H1 (cell line): ENCODE results near the gene OPN5. TPM values are rescaled to one million over a fixed set of nuclear protein-coding genes. Genes with fewer than 3 reads are reported as not detected.

Source experiments
- CTCF ChIA-PET: fragments of 300-600 bp; sonication (Branson Sonifier 250); formaldehyde crosslinking; loops from one replicate; lab custom pipeline; 2021; ENCODE audit not compliant: partially characterized antibody; lab: Charles Lee
- POLR2A ChIA-PET: fragments of 300-600 bp; sonication (Branson Sonifier 250); formaldehyde crosslinking; loops from one replicate; lab custom pipeline; 2021; ENCODE audit warnings: inconsistent platforms; ENCODE audit not compliant: partially characterized antibody; lab: Charles Lee
- DNase-seq, 2 experiments: peaks; one replicate each; pipeline versions ENCODE4 v3.0.0 to v3.0.0-alpha.2; 2010 to 2022; ENCODE audit warnings: low spot score in 2 of 2, low read depth in 1 of 2, mixed read lengths in 1 of 2
- FAIRE-seq: peaks from 2 replicates; lab custom pipeline; 2011; peaks lifted over from hg19 to GRCh38; lab: Jason Lieb, UNC
- H2AFZ ChIP-seq: 2 replicates; pipeline ENCODE4 v1.8.1; 2012; ENCODE audit warnings: low read length, inconsistent platforms
- H2AK5ac ChIP-seq: 2 replicates; pipeline ENCODE4 v1.6.1; 2013; ENCODE audit warnings: low read depth, low read length
- H2BK120ac ChIP-seq: replicated peaks from 2 replicates; pipeline ENCODE3; 2013; ENCODE audit warnings: low read depth, low read length, inconsistent platforms
- H2BK12ac ChIP-seq: 2 replicates; pipeline ENCODE4 v1.6.1; 2013; ENCODE audit warnings: low read depth, low read length
- H2BK15ac ChIP-seq: 2 replicates; pipeline ENCODE4 v1.6.1; 2013; ENCODE audit warnings: low read length
- H2BK20ac ChIP-seq: 2 replicates; pipeline ENCODE4 v1.6.1; 2013; ENCODE audit warnings: low read length
- H2BK5ac ChIP-seq: 2 replicates; pipeline ENCODE4 v1.6.1; 2013; ENCODE audit warnings: low read depth, low read length
- H3K14ac ChIP-seq: 2 replicates; pipeline ENCODE4 v1.6.1; 2013; ENCODE audit warnings: inconsistent platforms; ENCODE audit not compliant: insufficient read length
- H3K18ac ChIP-seq: 2 replicates; pipeline ENCODE4 v1.6.1; 2013; ENCODE audit warnings: low read length; ENCODE audit errors: extremely low read depth
- H3K23ac ChIP-seq: 2 replicates; pipeline ENCODE4 v1.6.1; 2013; ENCODE audit warnings: inconsistent platforms; ENCODE audit not compliant: insufficient read length
- H3K23me2 ChIP-seq: 2 replicates; pipeline ENCODE4 v1.6.1; 2013; ENCODE audit warnings: low read depth, low read length
- H3K27ac ChIP-seq: 2 replicates; pipeline ENCODE4 v1.6.1; 2011; ENCODE audit warnings: low read depth, low read length, inconsistent platforms
- H3K27me3 ChIP-seq, 4 experiments: replicated peaks in 1 of 4; 1 replicate in 1 of 4; 2 replicates in 3 of 4; pipeline versions ENCODE4 v1.6.1 to v1.8.1; 2011 to 2013; ENCODE audit warnings: low read length in 3 of 4, mild to moderate bottlenecking in 3 of 4, inconsistent platforms in 2 of 4, mixed read lengths in 2 of 4, moderate library complexity in 1 of 4; ENCODE audit not compliant: control insufficient read depth in 3 of 4, insufficient read depth in 3 of 4; ENCODE audit errors: extremely low read depth in 1 of 4
- H3K36me3 ChIP-seq, 4 experiments: 2 replicates each; pipeline versions ENCODE4 v1.6.1 to v1.8.1; 2011 to 2013; ENCODE audit warnings: mild to moderate bottlenecking in 4 of 4, low read length in 3 of 4, moderate library complexity in 2 of 4, control low read depth in 1 of 4, inconsistent platforms in 1 of 4; ENCODE audit not compliant: insufficient read depth in 4 of 4, control insufficient read depth in 2 of 4
- H3K4ac ChIP-seq: replicated peaks from 2 replicates; pipeline ENCODE3; 2013; ENCODE audit warnings: low read length, low read depth, mixed read lengths, inconsistent platforms; ENCODE audit not compliant: insufficient read length
- H3K4me1 ChIP-seq, 4 experiments: replicated peaks in 1 of 4; 1 replicate in 1 of 4; 2 replicates in 3 of 4; pipeline versions ENCODE4 v1.6.1 to v1.8.1; 2011 to 2013; ENCODE audit warnings: low read length in 3 of 4, inconsistent platforms in 2 of 4, mixed read lengths in 1 of 4; ENCODE audit not compliant: insufficient read depth in 4 of 4, control insufficient read depth in 3 of 4
- H3K4me2 ChIP-seq, 2 experiments: 2 replicates each; pipeline versions ENCODE4 v1.6.1 to v1.8.1; 2011 to 2013; ENCODE audit warnings: low read depth in 2 of 2, low read length in 2 of 2, control low read depth in 1 of 2, inconsistent platforms in 1 of 2, mild to moderate bottlenecking in 1 of 2; ENCODE audit not compliant: insufficient read depth in 1 of 2
- H3K4me3 ChIP-seq, 4 experiments: fragments of 200-600, 300-600 bp in 1 of 4; sonication (generic), shearing (Covaris generic), sonication (Bioruptor Twin) in 1 of 4; 2 replicates each; pipeline versions ENCODE4 v1.5.1 to v1.8.1; 2011 to 2016; ENCODE audit warnings: low read length in 4 of 4, low read depth in 3 of 4, control low read depth in 2 of 4, inconsistent platforms in 2 of 4, mild to moderate bottlenecking in 2 of 4, mixed read lengths in 1 of 4, moderate library complexity in 1 of 4; ENCODE audit not compliant: insufficient read depth in 2 of 4; ENCODE audit errors: extremely low read depth in 1 of 4
- H3K56ac ChIP-seq: replicated peaks from 2 replicates; pipeline ENCODE3; 2013; ENCODE audit warnings: low read depth, mild to moderate bottlenecking, mixed read lengths, low read length, inconsistent platforms; ENCODE audit not compliant: insufficient read length
- H3K79me1 ChIP-seq: 2 replicates; pipeline ENCODE4 v1.6.1; 2013; ENCODE audit warnings: low read depth, low read length, control low read depth
- H3K79me2 ChIP-seq, 2 experiments: 2 replicates each; pipeline versions ENCODE4 v1.6.1 to v1.8.1; 2012 to 2013; ENCODE audit warnings: low read length in 2 of 2, mild to moderate bottlenecking in 2 of 2, inconsistent platforms in 1 of 2; ENCODE audit not compliant: insufficient read depth in 2 of 2, control insufficient read depth in 1 of 2
- H3K9ac ChIP-seq, 4 experiments: replicated peaks in 1 of 4; 1 replicate in 1 of 4; 2 replicates in 3 of 4; pipeline versions ENCODE4 v1.6.1 to v1.8.1; 2011 to 2013; ENCODE audit warnings: low read depth in 3 of 4, low read length in 3 of 4, control low read depth in 2 of 4, mild to moderate bottlenecking in 2 of 4, moderate library complexity in 2 of 4, inconsistent platforms in 1 of 4; ENCODE audit errors: extremely low read depth in 1 of 4
- H3K9me3 ChIP-seq, 2 experiments: 2 replicates each; pipeline versions ENCODE4 v1.6.1 to v1.8.1; 2012 to 2013; ENCODE audit warnings: mild to moderate bottlenecking in 2 of 2, moderate library complexity in 2 of 2, control low read depth in 1 of 2, inconsistent platforms in 1 of 2, low read depth in 1 of 2, low read length in 1 of 2, mixed read lengths in 1 of 2; ENCODE audit not compliant: insufficient read depth in 2 of 2
- H4K20me1 ChIP-seq, 2 experiments: replicated peaks in 1 of 2; 2 replicates each; pipeline versions ENCODE3 to v1.8.1; 2011 to 2013; ENCODE audit warnings: inconsistent platforms in 2 of 2, low read length in 2 of 2, mild to moderate bottlenecking in 1 of 2; ENCODE audit not compliant: insufficient read depth in 2 of 2, control insufficient read depth in 1 of 2
- H4K5ac ChIP-seq: 2 replicates; pipeline ENCODE4 v1.6.1; 2013; ENCODE audit warnings: low read length, low read depth, mixed read lengths, inconsistent platforms; ENCODE audit not compliant: insufficient read length
- H4K8ac ChIP-seq: 2 replicates; pipeline ENCODE4 v1.8.0; 2013; ENCODE audit warnings: mild to moderate bottlenecking, moderate library complexity, low read length, inconsistent platforms; ENCODE audit not compliant: insufficient read depth; ENCODE audit errors: extremely low read depth
- H4K91ac ChIP-seq: replicated peaks from 2 replicates; pipeline ENCODE3; 2013; ENCODE audit warnings: low read length, mixed read lengths, inconsistent platforms; ENCODE audit not compliant: insufficient read length
- EGR1 ChIP-seq: IDR thresholded peaks from 2 replicates; pipeline ENCODE4 v1.6.1; 2011; ENCODE audit warnings: low read depth, low read length, borderline replicate concordance
- EP300 ChIP-seq, 2 experiments: IDR thresholded peaks; 1 replicate in 1 of 2; 2 replicates in 1 of 2; pipeline ENCODE4 v1.6.1; 2011 to 2012; ENCODE audit warnings: low read depth in 2 of 2, low read length in 2 of 2, mild to moderate bottlenecking in 2 of 2, borderline replicate concordance in 1 of 2, inconsistent platforms in 1 of 2, moderate library complexity in 1 of 2
- JUND ChIP-seq: IDR thresholded peaks from 2 replicates; pipeline ENCODE4 v1.6.1; 2011; ENCODE audit warnings: mild to moderate bottlenecking, improper control_type of control experiment, low read length
- KDM1A ChIP-seq: fragments of 200-600, 300-600 bp; sonication (generic); IDR thresholded peaks from 2 replicates; pipeline ENCODE4 v1.7.1; 2016; ENCODE audit warnings: mild to moderate bottlenecking, low read length, borderline replicate concordance
- POLR2AphosphoS5 ChIP-seq: IDR thresholded peaks from 2 replicates; pipeline ENCODE4 v1.6.1; 2011; ENCODE audit warnings: low read depth, low read length
- RAD21 ChIP-seq, 2 experiments: IDR thresholded peaks in 1 of 2; conservative IDR thresholded peaks in 1 of 2; 2 replicates each; pipeline ENCODE4 v1.6.1; 2011; ENCODE audit warnings: low read depth in 2 of 2, low read length in 2 of 2, improper control_type of control experiment in 1 of 2, inconsistent platforms in 1 of 2, mild to moderate bottlenecking in 1 of 2, moderate library complexity in 1 of 2
- RFX5 ChIP-seq: IDR thresholded peaks from 2 replicates; pipeline ENCODE4 v1.6.1; 2011; ENCODE audit warnings: low read depth, low read length, improper control_type of control experiment, borderline replicate concordance
- RXRA ChIP-seq: IDR thresholded peaks from 2 replicates; pipeline ENCODE4 v1.6.1; 2011; ENCODE audit warnings: low read depth, mild to moderate bottlenecking, low read length, moderate library complexity; ENCODE audit not compliant: insufficient read depth
- TAF1 ChIP-seq: IDR thresholded peaks from 2 replicates; pipeline ENCODE4 v1.6.1; 2011; ENCODE audit warnings: mild to moderate bottlenecking, low read depth, low read length
- WGBS, 2 experiments: shearing (Covaris generic) in 1 of 2; methylation state at CpG; one replicate each; pipeline versions ENCODE4 v1.1.6 to v1.1.7; 2013 to 2015; ENCODE audit warnings: low lambda C conversion rate in 2 of 2, mixed read lengths in 2 of 2, inconsistent platforms in 1 of 2, low coverage in 1 of 2, missing lambda C conversion rate in 1 of 2; ENCODE audit not compliant: insufficient replicate concordance in 2 of 2, insufficient coverage in 1 of 2, insufficient read length in 1 of 2; ENCODE audit errors: extremely low coverage in 1 of 2, missing lambda C conversion rate in 1 of 2; 5-methylcytosine and 5-hydroxymethylcytosine counted together
- polyA plus RNA-seq, 7 experiments: library from polyadenylated mRNA; depleted of rRNA in 3 of 7; stranded (reverse) in 5 of 7; unstranded in 2 of 7; fragments of >200 nt in 5 of 7; fragments of 200-250 nt in 2 of 7; gene quantifications; 1 replicate in 5 of 7; 2 replicates in 1 of 7; 4 replicates in 1 of 7; pipeline versions ENCODE4 v1.2.1 to v1.2.3, GENCODE V29; 2011 to 2013; ENCODE audit warnings: missing spikeins in 2 of 7, mixed read lengths in 2 of 7
- total RNA-seq: library from RNA; stranded (reverse); fragmentation: NEBNext Ultra II Directional; extraction: Animal tissue kit (Norgen Biotek cat#: 25700); gene quantifications from 2 replicates; pipeline ENCODE4 v1.2.1, GENCODE V29; 2021
- TF ChIP-seq, protein P1 (sequence below): IDR thresholded peaks from 2 replicates; pipeline ENCODE4 v1.6.1; 2011; ENCODE audit warnings: low read depth, mild to moderate bottlenecking, low read length; ENCODE audit not compliant: insufficient read depth
- TF ChIP-seq, protein P2 (sequence below): IDR thresholded peaks from 2 replicates; pipeline ENCODE4 v1.6.1; 2012; ENCODE audit warnings: inconsistent platforms

The OPN5 gene
- total and polyA plus RNA-seq, 2 of the 8 experiments (the other 6 are each of a cell fraction or from before 2014, with no cell fraction given): not detected

DNA sequence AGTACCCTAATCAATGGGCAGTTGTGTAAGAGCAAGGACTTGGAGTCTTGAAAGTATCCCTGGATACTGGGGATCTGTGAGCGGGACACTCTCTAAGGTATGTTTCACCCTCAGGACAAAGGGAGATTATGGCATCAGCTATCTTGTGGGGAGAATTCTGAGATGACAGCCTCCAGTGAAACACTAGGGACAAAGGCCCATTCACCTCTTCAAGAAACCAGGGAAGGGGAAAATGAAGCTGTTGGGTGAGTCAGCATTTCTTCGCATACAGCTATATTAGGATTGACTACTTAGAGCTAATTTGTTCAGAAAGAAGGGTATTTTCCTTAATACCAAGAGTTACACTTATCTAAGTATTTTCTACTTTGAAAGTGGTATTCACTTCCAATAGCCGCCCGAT lies 35.9 kb downstream of the OPN5 start:
- POLR2A ChIA-PET: no interaction called here
- H3K23ac ChIP-seq: no peak overlapping the region

More for the DNA sequence above, 35.9 kb downstream of the OPN5 start:
- WGBS, 2 experiments: 95% methylated on average over 4 of the region's 4 CpGs; no CpG with 5 or more reads in 1 of the 2 experiments
- no peak overlapping the region for H3K14ac ChIP-seq
- no peak for TF ChIP-seq RFX5
- TF ChIP-seq JUND: no peak
- TF ChIP-seq, protein P1, sequence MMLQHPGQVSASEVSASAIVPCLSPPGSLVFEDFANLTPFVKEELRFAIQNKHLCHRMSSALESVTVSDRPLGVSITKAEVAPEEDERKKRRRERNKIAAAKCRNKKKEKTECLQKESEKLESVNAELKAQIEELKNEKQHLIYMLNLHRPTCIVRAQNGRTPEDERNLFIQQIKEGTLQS: no peak
- TF ChIP-seq RAD21 (IDR thresholded peaks at IDR 0.05 in 1 of 2, conservative IDR thresholded peaks at IDR 0.05 in 1 of 2; ENCODE audit: low read depth in 2 of 2, low read length in 2 of 2): no peak
- TF ChIP-seq, protein P2, sequence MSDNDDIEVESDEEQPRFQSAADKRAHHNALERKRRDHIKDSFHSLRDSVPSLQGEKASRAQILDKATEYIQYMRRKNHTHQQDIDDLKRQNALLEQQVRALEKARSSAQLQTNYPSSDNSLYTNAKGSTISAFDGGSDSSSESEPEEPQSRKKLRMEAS: no peak
- no peak for TF ChIP-seq POLR2AphosphoS5
- no peak for TF ChIP-seq EP300 (IDR thresholded peaks at IDR 0.05; ENCODE audit: borderline replicate concordance in 1 of 2, low read depth in 2 of 2, low read length in 2 of 2)
- no peak for TF ChIP-seq KDM1A
- no peak for TF ChIP-seq RXRA
- no peak for TF ChIP-seq TAF1
- no peak for TF ChIP-seq EGR1
- no peak overlapping the region for H3K18ac ChIP-seq
- no peak overlapping the region for H3K4me3 ChIP-seq
- CTCF ChIA-PET: no interaction called here
- H3K9ac ChIP-seq: no peak overlapping the region
- no peak overlapping the region for H4K8ac ChIP-seq
- H3K79me2 ChIP-seq: no peaks in the 10 kb centered on the region
- no peaks in the 10 kb centered on the region for H3K79me1 ChIP-seq
- H4K91ac ChIP-seq: no peak overlapping the region
- H4K20me1 ChIP-seq: no peaks in the 10 kb centered on the region
- H2BK12ac ChIP-seq: no peak overlapping the region
- DNase-seq: no peak
- H3K36me3 ChIP-seq: no peaks in the 10 kb centered on the region
- no peak overlapping the region for H2AK5ac ChIP-seq
- no peak overlapping the region for H4K5ac ChIP-seq
- H3K27ac ChIP-seq: no peak overlapping the region
- no peak overlapping the region for H2BK5ac ChIP-seq
- no peak overlapping the region for H3K56ac ChIP-seq
- no peak overlapping the region for H3K4me2 ChIP-seq
- no peaks in the 10 kb centered on the region for H3K27me3 ChIP-seq
- no peak overlapping the region for H2BK15ac ChIP-seq
- H3K23me2 ChIP-seq: no peaks in the 10 kb centered on the region
- H3K9me3 ChIP-seq: no peaks in the 10 kb centered on the region
- H3K4ac ChIP-seq: no peak overlapping the region
- no peak overlapping the region for H2BK120ac ChIP-seq
- H2BK20ac ChIP-seq: no peak overlapping the region
- no peak for FAIRE-seq
- H3K4me1 ChIP-seq: no peaks in the 10 kb centered on the region
- no peak overlapping the region for H2AFZ ChIP-seq
